Colon (tissue), 2 donors: ENCODE data around the gene NDC1.
"Not testable (repeated sequence)": the region's sequence is repeated elsewhere in the genome, so short reads cannot be mapped to it uniquely, and the experiment has no call there.

Experiments used
- FAIRE-seq: peaks from 2 replicates; lab custom pipeline; 2012; peaks lifted over from hg19 to GRCh38; lab: Jason Lieb, UNC
- donor health status: control.
- donor health status: control.

The NDC1 gene

DNA sequence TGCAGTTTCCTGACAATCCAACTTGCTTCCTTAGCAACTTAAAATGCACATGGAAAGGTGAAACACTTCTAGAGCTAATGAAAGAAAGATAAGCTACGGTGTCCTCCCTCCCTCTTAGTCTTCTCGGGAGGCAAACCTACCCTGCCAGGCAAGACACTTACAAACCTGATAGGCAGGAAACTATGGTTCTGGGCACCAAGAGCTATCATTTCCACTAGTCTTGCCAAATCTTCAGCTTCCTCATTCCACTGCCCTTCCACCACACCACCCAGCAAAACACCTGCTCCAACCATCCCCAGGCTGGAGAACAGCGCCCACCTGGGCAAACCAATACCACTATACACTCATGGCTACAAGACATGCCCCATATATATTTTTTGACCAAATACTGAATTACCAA, 15.2 kb downstream of the NDC1 start:
- no peak for FAIRE-seq

DNA sequence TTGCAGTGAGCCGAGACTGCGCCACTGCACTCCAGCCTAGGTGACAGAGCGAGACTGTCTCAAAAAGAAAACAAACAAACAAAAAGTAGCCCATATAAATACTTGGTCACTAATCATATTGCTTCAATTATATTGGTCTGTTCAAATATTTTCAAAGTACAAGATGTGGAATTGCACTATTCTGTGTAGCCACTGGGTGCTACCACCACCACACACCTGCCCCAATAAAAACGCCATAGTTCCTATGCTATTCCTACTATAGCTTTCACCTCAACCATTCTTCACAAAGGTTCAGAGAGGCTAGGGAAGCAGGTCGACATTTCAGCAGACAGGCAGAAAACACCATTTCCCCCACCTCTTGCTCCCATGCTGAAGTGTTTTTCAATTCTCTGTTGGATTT, 16.7 kb downstream of the NDC1 start:
- FAIRE-seq: no peak

DNA sequence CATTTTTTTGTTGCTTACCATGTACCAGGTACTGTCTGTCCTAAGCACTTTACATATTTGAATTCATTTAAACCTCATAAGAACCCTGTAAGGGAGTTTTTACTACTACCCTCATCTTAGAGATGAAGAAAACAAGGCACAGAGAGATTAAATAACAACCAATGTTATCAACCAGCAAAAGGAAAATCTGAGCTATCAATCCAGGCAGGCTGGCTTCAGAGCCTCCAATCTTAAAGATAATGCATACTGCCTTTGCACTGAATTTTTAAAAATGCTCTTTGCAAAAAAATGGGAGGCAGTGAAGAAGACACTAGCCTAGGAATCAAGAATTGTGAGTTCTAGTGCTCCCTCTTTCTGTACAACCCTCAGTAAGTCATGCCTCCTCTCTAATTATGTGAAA, 18.7 kb downstream of the NDC1 start:
- FAIRE-seq: no peak

GRCh38 chr1:53816584-53816983, 21.5 kb downstream of the NDC1 start:
- FAIRE-seq: not testable (repeated sequence)

DNA sequence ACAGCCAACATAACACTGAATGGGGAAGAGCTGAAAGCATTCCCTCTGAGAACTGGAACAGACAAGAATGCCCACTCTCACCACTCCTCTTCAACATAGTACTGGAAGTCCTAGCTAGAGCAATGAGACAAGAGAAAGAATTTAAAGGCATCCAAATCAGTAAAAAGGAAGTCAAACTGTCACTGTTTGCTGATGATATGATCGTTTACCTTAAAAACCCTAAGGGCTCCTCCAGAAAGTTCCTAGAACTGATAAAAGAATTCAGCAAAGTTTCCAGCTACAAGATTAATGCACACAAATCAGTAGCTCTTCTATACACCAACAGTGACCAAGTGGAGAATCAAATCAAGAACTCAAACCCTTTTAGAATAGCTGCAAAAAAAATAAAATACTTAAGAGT, 22.6 kb downstream of the NDC1 start:
- FAIRE-seq: not testable (repeated sequence)

- no peak for FAIRE-seq
These were observed 26.7 kb downstream of the NDC1 start for GRCh38 chr1:53811414-53811851.

DNA sequence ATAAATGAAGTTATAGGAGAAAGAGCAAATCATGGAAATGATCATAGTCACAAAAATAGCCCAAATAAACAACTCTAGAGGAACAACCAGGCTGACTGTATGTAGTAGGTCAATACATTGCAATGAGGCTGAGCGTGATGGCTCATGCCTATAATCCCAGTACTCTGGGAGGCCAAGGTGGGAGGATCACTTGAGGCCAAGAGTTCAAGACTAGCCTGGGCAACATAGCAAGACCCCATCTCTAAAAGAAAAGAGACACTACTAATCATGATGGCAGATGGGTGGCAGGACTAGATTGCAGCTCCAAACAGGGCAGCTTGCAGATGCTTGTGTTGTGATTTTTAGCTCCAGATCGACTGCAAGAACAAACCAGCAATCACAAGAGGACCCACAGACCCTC, 27.6 kb downstream of the NDC1 start:
- FAIRE-seq: no peak

- no peak for FAIRE-seq
These were observed 28.1 kb downstream of the NDC1 start for GRCh38 chr1:53810007-53810406.

DNA sequence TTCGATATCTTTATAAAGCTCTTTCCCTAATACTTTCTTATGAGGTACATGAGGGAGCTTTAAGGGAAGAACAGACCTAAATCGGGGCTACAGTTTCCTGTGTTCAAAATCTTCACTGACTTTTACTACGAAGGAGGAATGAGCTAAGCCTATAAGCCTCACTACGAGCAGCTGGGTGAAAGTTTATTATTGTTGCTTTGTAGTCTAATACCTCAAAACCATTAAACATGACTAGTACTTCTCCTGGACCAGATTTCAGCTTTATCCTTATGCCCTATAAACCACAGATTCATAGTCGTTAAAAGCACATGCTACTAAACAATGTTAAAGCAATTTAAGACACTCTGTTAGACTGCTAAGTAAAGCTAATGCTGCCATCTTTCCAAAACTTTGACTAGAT, 30.2 kb downstream of the NDC1 start:
- no peak for FAIRE-seq

DNA sequence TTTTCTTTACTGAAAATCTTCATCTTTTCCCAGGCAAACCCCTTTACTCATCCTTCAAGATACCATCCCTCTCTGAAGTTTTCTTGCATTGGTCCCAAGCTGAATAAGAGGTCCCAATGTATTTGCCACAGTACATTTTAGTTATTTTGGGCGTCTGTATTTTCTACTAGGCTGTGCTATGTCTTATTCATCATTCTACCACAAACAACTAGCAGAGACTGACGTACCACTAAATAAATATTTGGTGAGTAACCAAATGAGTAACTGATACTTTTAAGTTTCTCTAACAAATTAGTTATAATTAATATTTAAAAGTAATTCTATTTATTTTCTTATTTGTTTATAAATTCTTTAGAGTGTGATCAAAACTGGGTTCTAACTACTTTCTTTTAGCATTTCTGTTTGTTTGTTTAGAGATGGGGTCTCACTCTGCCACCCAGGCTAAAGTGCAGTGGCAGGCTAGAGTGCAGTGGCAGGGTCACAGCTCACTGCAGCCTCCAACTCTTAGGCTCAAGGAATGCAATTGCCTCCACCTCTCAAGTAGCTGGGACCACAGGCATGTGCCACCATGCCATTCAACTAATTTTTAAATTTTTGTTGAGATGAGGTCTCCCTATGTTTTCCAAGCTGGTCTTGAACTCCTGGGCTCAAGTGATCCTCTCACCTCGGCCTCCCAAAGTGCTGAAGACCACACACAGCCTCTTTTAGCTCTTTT, 33.1 kb downstream of the NDC1 start:
- FAIRE-seq: no peak

DNA sequence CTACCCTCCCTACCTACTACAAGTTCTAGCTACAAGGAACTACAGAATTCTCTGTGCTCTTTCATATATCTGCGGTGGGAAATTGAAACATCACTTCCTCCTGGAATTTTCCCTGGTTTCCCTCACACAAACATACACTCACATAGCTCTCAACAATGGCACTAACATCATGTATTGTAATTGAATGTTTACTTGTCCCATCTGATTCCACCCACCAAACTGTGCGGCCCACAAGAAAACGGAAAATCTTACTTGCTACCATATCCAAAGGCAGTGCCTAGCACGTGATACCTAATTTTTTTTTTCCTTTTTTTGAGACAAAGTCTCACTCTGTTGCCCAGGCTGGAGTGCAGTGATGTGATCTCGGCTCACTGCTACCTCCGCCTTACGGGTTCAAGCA, 33.9 kb downstream of the NDC1 start:
- no peak for FAIRE-seq

- FAIRE-seq: no peak
These were observed 37.5 kb downstream of the NDC1 start for GRCh38 chr1:53800621-53801020.

- no peak for FAIRE-seq
These were observed 39.0 kb downstream of the NDC1 start for GRCh38 chr1:53799141-53799540.

GRCh38 chr1:53792806-53793205, 45.3 kb downstream of the NDC1 start:
- no peak for FAIRE-seq

- no peak for FAIRE-seq
These were observed 50.4 kb downstream of the NDC1 start for GRCh38 chr1:53787655-53788054.

- no peak for FAIRE-seq
These were observed 55.0 kb downstream of the NDC1 start for GRCh38 chr1:53783056-53783455.

GRCh38 chr1:53781654-53782053, 56.4 kb downstream of the NDC1 start:
- FAIRE-seq: no peak

- FAIRE-seq: no peak
These were observed 60.8 kb downstream of the NDC1 start for GRCh38 chr1:53777272-53777671.

DNA sequence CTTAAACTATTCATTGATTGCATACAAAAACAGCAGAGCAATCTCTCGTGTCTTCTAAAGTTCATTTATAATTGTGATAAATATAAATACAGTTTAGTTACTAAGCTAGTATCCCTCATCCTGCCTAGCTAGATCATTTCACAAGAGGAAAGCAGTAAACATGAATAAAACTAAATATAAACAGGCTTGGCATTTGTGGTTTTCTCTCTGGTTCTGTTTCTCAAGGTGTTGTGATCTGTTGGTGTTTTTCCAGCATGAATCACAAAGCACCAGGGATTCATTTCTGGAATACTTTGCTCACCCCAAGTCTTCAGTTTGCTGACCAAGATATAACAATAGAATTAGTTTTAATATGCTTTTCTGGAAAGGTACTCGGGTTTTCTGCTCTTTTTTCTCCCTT, 66.4 kb downstream of the NDC1 start:
- no peak for FAIRE-seq

GRCh38 chr1:53769780-53770179, 68.3 kb downstream of the NDC1 start:
- no peak for FAIRE-seq

DNA sequence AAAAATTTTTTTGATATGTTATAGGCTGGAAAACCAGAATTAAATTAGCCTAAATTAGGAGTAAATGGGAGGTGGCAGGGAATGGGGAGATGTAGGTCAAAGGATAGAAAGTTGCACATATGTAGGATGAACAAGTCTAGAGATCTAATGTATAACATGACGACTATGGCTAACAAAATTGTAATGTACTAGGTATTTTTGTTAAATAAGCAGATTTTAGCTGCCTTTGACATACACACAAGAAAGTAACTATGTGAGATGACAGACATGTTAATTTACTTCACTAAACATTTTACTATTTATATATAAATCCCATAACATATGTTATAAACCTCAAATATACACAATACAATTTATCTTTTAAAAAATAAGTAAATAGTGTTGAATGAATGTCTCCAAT, 68.9 kb downstream of the NDC1 start:
- FAIRE-seq: no peak

DNA sequence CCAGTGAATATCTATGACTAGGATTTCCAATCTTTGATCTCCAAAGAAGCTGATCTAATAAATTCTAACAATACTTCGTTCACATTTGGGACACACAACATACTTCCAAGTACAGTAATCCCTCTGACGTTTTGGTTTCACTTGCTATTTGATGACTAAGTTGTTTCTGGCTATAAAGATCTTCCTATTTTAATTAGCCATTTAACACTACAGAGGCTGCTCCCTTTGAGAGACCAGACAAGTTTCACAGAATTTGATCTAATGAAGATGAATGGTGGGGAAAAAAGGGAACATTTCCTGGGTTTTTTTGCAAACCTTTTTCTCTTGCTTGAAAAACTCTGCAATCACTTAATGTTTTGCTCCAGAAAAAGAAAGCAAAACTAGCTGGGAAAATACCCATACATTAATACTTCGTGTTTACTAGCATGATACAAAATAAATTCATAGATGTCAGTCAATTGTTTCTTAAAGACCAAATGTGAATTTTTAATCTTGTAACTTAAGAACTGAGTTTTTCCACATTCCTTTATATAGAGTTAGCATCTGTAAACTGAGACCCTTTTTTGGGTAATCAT, 71.2 kb downstream of the NDC1 start:
- FAIRE-seq: no peak

DNA sequence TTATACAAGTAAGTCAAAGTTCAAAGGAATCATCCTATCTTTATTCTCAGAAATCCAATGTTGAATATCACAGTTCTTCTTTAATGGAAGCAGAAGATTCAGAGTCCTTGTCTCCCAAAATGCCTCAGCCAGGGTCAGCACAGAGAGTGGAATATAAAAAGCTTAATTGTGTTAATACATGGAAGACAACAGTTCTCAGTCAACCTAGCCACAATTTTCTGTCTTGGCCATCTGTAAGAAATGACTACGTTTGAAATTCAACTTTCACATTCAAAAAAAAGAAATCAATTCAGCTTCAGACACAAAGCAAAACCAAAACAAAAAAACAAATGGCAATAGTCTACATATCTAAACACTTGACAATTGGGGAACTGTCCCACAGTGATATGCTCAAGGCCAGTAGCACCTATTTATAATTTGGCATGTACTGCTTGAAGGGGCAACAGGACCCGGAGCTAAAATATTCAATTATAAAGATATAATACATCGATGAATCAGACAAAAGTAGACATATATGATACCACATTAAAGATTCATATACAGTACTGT, 71.8 kb downstream of the NDC1 start:
- no peak for FAIRE-seq

DNA sequence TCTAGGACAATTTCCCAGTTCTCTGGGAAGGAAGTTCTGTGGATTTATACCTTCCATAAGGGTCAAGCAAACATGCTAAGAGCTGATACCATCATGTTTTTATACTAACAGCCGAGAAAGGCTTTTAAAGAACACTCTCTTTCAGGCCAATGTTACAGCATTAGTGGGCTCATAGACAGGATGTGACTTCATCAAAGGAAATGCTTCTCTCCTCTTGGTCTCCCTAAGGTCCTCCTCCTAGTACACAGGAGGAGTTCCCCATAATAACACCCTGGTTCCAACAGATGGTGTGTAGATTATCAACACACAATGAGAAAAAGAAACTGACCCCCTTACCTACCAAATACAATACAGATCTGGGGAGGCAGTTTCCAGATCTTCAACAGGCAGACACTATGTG, 72.4 kb downstream of the NDC1 start:
- no peak for FAIRE-seq
